GDM1 (cell line): ENCODE results near the gene SAPCD1.
"Not testable (repeated sequence)": the region's sequence is repeated elsewhere in the genome, so short reads cannot be mapped to it uniquely, and the experiment has no call there.

Source experiments
- DNase-seq: peaks from one replicate; lab custom pipeline; 2025; lab: John Stamatoyannopoulos, UW

The SAPCD1 gene

GRCh38 chr6:31801031-31801927 lies 38.8 kb downstream of the SAPCD1 start:
- not testable (repeated sequence) for DNase-seq

- DNase-seq: no peak
Measured at GRCh38 chr6:31805939-31806469, 43.5 kb downstream of the SAPCD1 start.

GRCh38 chr6:31806470-31807272 lies 44.2 kb downstream of the SAPCD1 start, which contains the start of gene LSM2:
LSM2 (minus strand) TSS chr6:31806966; CDS start chr6:31806757, 209 bp downstream.
- peak; percentile 96 for DNase-seq

GRCh38 chr6:31808599-31808998 lies 46.1 kb downstream of the SAPCD1 start:
- not testable (repeated sequence) for DNase-seq

GRCh38 chr6:31811645-31812044 lies 49.2 kb downstream of the SAPCD1 start:
- DNase-seq: no peak

GRCh38 chr6:31813465-31813849 lies 51.0 kb downstream of the SAPCD1 start:
- no peak for DNase-seq
